ENCODE measurements around the gene TOM1L2.

- TF ChIP-seq CTCF (IDR thresholded peaks at IDR 0.05; ENCODE audit: low read length) (no peak), EZH2 (optimal IDR thresholded peaks at IDR 0.05; ENCODE audit: low read depth, low read length) (no peak)
These were observed 57.0 kb downstream of the TOM1L2 start for GRCh38 chr17:17915183-17915582.

Data from MM.1S (cell line).